HG02973 (cell line): ENCODE data around the gene RPP25L.
"Not testable (repeated sequence)": the region's sequence is repeated elsewhere in the genome, so short reads cannot be mapped to it uniquely, and the experiment has no call there.

Source experiments
- ATAC-seq: cut with Tn5 transposase; IDR thresholded peaks from one replicate; pipeline ENCODE4 v1.9.1; 2021; ENCODE audit warnings: moderate library complexity; ENCODE audit not compliant: unreplicated experiment

RPP25L gene

GRCh38 chr9:34611811-34612787 is at the start of gene RPP25L:
Gene RPP25L, minus strand, starts transcription at chr9:34612097. Its CDS starts 801 bp downstream, at chr9:34611296.
- ATAC-seq: peak; percentile 83

GRCh38 chr9:34659592-34660253 is 47.8 kb upstream of the RPP25L start:
- ATAC-seq: no peak

- no peak for ATAC-seq
Observed at GRCh38 chr9:34658461-34658860, 46.6 kb upstream of the RPP25L start.

GRCh38 chr9:34656992-34657391 is 45.1 kb upstream of the RPP25L start:
- no peak for ATAC-seq

GRCh38 chr9:34655394-34655793 is 43.5 kb upstream of the RPP25L start:
- ATAC-seq: no peak

GRCh38 chr9:34654323-34655051 is 42.6 kb upstream of the RPP25L start:
- ATAC-seq: no peak

- no peak for ATAC-seq
Observed at GRCh38 chr9:34653151-34654072, 41.5 kb upstream of the RPP25L start.

GRCh38 chr9:34652602-34653000 is 40.7 kb upstream of the RPP25L start:
- ATAC-seq: no peak

- no peak for ATAC-seq
Observed at GRCh38 chr9:34651876-34652601, 40.1 kb upstream of the RPP25L start, which contains the start of gene IL11RA. Gene IL11RA, plus strand, starts transcription at chr9:34652185. Its CDS starts 3,033 bp downstream, at chr9:34655218.

- ATAC-seq: no peak
Observed at GRCh38 chr9:34651321-34651720, 39.4 kb upstream of the RPP25L start.

- no peak for ATAC-seq
Observed at GRCh38 chr9:34650816-34651215, 38.9 kb upstream of the RPP25L start.

- ATAC-seq: no peak
Observed at GRCh38 chr9:34648673-34649072, 36.8 kb upstream of the RPP25L start.

GRCh38 chr9:34647651-34648050 is 35.8 kb upstream of the RPP25L start:
- no peak for ATAC-seq

GRCh38 chr9:34647084-34647403 is 35.1 kb upstream of the RPP25L start:
- ATAC-seq: no peak

GRCh38 chr9:34646211-34647083 is 34.5 kb upstream of the RPP25L start, which contains the start of gene GALT:
Gene GALT, plus strand, starts transcription at chr9:34646675. Its CDS starts 30 bp downstream, at chr9:34646705.
- ATAC-seq: peak; percentile 85

- no peak for ATAC-seq
Observed at GRCh38 chr9:34644766-34645314, 32.9 kb upstream of the RPP25L start.

GRCh38 chr9:34642679-34643078 is 30.8 kb upstream of the RPP25L start:
- ATAC-seq: no peak

GRCh38 chr9:34639322-34639721 is 27.4 kb upstream of the RPP25L start:
- not testable (repeated sequence) for ATAC-seq
